Epithelial cell of alveolus of lung (primary cell): Measurements from ENCODE around the gene GALE. TPM values are rescaled to one million over a fixed set of nuclear protein-coding genes. Genes with fewer than 3 reads are reported as not detected.

ENCODE experiments used
- total RNA-seq: library from RNA; depleted of rRNA; stranded (reverse); fragments of >200 nt; gene quantifications from 2 replicates; pipeline ENCODE4 v1.2.1, GENCODE V29; 2015

Gene GALE
- 10.7 and 71.2 TPM in 2 replicates for total RNA-seq

DNA sequence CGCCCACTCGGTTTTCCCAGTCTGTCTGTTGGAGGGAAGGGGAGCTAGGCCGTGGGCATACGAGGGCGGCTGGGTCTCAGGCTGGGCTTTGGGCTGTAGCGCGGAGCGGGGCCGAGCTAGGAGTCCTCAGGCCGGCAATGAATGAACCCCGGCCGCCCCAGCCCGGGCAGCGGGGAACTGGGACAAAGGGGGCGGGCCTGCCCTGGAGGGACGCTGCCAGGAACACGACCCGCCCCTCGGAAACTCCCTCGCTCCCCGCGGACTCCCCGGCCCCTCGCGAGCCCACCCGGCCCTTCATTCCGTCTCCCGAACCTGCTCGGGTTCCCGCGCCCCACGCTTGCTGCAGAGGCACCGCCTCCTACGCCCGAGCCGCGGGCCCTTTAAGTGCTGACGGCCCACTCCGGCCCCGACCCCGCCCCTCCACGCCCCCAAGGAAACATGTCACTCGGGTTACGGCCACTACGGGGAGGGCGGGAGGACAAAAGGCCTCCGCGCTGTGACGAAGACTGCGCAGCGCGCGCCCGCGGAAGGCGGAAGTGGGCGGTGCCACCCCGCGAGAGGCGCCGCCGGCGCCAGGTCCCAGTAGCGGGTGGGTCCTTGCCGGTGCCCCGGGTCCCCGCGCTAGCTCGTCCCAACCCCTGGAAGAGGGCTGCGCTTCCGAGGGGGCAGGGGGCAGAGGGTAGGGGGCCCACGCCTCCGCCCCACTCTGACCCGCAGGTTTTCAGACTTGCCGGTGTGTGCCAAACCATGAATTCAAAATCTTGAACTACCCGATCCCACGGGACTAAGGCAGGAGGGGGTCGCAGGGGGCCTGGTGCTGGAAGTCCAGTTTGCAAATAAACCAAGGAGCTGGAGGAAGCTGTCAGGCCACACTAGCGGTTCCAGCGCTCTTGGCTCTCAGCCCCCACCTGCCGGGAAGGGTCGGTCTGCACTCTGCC, at the start of gene GALE:
GALE (minus strand) TSS at position 355 of the 938 bp plus-strand sequence. CDS start 1,747 bp downstream, outside the sequence.

DNA sequence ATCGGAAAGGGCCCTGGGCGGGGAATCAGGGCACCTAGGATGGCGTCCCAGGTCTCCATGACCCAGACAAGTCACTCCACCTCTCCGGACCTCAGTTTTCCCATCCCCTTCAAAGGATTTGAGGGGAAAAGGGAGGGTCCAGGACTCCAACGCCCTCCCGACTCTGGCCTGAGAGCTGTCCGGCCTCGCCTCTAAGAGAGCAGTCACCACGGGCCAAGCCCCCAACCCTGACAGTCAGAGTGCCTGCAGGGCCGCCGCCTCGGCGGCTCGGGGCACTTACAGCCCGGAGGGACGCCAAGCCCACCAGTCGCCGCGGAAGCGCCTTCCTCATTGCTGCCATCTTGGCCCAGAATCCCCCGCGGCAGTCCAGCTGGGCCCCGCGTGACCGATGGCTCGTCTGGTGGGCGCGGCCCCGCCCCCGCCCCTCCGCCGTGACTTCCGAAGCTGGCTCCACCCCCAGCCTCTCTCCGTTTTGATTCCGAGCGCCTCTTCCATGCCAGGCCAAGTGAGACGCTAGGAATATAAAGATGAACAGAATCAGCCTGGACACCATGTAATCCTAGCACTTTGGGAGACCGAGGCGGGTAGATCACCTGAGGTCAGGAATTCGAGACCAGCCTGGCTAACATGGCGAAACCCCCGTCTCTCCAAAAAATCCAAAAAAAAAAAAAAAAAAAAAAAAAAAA, 24.7 kb upstream of the GALE start, which contains the start of gene HMGCL:
HMGCL (minus strand) TSS at position 354 of the 686 bp plus-strand sequence; CDS start at position 340, 14 bp downstream.

DNA sequence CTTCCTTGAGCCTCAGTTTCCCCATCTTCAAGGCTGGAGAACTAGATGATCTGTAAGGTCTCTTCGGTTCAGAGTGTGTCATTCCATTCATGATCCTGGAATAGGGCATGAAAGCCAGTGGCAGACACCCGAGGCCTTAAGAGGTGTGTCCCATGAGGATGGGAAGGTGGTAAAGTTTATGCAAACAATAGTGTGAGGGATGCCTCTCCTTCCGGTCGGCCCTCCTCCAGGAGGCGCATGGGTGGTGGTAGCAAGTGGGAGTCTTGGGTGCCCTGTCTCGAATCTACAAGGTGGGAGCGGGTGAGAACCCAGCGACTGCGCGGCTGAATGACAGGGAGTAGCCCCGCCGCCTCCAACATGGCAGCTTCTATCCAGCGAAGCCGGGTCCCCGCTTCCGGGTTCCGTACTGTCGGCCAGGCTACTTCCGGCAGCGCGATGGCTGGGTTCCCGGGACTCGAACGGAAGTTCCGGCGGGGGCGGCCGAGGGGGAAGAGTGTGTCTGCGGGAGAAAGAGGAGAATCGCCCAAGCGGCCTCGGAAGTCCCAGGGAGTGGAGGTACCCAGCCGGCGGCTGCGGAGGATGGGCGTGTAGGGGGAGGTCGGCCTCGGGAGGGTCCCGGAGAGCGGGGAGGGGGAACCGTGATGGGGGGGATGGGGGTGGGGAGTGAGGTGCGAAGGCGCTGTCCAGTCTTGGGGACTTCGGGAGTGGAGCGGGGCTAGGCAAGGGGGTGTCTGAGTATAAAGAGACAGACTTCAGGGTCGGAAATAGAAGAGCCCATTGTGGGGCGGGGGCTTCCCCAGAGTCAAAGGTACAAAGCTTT, 9.6 kb downstream of the GALE start, which contains the start of gene LYPLA2:
LYPLA2 (plus strand) TSS at position 450 of the 820 bp plus-strand sequence. CDS start 1,538 bp downstream, outside the sequence.

DNA sequence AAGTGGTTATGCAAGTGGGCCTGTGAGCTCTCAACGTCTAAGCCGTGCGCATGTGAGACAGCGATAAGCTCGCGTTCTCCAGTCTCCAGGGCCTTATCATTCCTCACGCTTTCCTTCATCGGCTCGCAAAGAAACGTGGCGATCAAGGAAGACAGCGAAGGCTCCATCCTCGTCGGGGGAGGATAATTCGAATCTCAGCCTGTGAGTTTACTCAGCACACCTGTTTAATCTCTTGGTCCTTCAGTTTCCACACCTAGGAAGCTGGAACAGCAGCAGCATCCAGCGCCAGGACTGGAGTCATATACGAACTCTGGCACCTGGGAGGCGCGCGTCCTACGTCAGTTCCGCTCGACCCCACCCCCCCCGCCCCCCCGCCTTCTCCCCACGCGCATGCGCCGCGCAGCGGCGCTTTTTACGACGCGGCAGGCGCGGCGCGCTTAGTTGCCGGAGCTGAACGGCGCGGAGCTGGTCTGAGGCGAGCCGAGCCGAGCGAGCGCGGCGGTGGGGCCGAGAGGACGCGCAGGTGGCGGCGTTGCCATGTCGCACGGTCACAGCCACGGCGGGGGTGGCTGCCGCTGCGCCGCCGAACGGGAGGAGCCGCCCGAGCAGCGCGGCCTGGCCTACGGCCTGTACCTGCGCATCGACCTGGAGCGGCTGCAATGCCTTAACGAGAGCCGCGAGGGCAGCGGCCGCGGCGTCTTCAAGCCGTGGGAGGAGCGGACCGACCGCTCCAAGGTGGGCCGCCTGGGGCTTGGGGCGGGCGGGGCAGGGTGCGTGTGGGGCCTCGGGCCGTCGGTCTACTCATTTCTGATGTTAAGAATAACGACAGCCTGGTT, 22.4 kb downstream of the GALE start, which contains the start of gene PITHD1:
PITHD1 (plus strand) TSS at position 440 of the 836 bp plus-strand sequence; CDS start at position 538, 98 bp downstream.

Other genes with a start within 250 kb of the GALE start
- 114 and 706 TPM in 2 replicates for gene ID3, start 241.3 kb downstream of the GALE start, total RNA-seq
- 875 and 1,510 TPM in 2 replicates for gene RPL11, start 108.9 kb downstream of the GALE start, total RNA-seq
- gene ELOA, start 57.3 kb downstream of the GALE start, total RNA-seq: 25.1 and 31.4 TPM in 2 replicates
- gene PITHD1, start 22.3 kb downstream of the GALE start, total RNA-seq: 39.4 and 40.2 TPM in 2 replicates
- 37.8 and 86.4 TPM in 2 replicates for gene LYPLA2, start 9.6 kb downstream of the GALE start, total RNA-seq
- 35.3 and 54.8 TPM in 2 replicates for gene HMGCL, start 24.7 kb upstream of the GALE start, total RNA-seq
- gene FUCA1, start 67.5 kb upstream of the GALE start, total RNA-seq: 6.2 and 10.7 TPM in 2 replicates
- not detected in 2 replicates for gene CNR2, start 112.6 kb upstream of the GALE start, total RNA-seq
- 64.8 and 73.3 TPM in 2 replicates for gene PNRC2, start 159.1 kb upstream of the GALE start, total RNA-seq
- gene SRSF10, start 179.6 kb upstream of the GALE start, total RNA-seq: 59.6 and 62.2 TPM in 2 replicates